Measurements from ENCODE around the gene PPP6R2.

PPP6R2 gene

GRCh38 chr22:50305923-50306566 is 37.1 kb upstream of the PPP6R2 start:
- DNase-seq, result peak; percentile 64

- DNase-seq, result peak; percentile 80
Observed at GRCh38 chr22:50306753-50307749, 36.1 kb upstream of the PPP6R2 start, which contains the start of gene PLXNB2. Gene PLXNB2 (minus strand): TSS chr22:50307646. CDS start chr22:50290584, 17,062 bp downstream.

- DNase-seq, result no peak
Observed at GRCh38 chr22:50307890-50308596, 35.1 kb upstream of the PPP6R2 start.

GRCh38 chr22:50308597-50308935 is 34.6 kb upstream of the PPP6R2 start:
- DNase-seq, result no peak

GRCh38 chr22:50308986-50309600 is 34.0 kb upstream of the PPP6R2 start:
- DNase-seq, result no peak

GRCh38 chr22:50309601-50309991 is 33.5 kb upstream of the PPP6R2 start:
- DNase-seq, result no peak

- no peak for DNase-seq
Observed at GRCh38 chr22:50310031-50310722, 33.0 kb upstream of the PPP6R2 start.

GRCh38 chr22:50310949-50311444 is 32.1 kb upstream of the PPP6R2 start:
- DNase-seq, result no peak

- DNase-seq, result no peak
Observed at GRCh38 chr22:50311606-50312351, 31.3 kb upstream of the PPP6R2 start.

GRCh38 chr22:50312371-50312770 is 30.8 kb upstream of the PPP6R2 start:
- no peak for DNase-seq

GRCh38 chr22:50313021-50313420 is 30.1 kb upstream of the PPP6R2 start:
- no peak for DNase-seq

GRCh38 chr22:50313600-50313999 is 29.5 kb upstream of the PPP6R2 start:
- DNase-seq, result no peak

- no peak for DNase-seq
Observed at GRCh38 chr22:50314081-50314454, 29.1 kb upstream of the PPP6R2 start.

GRCh38 chr22:50314455-50315288 is 28.5 kb upstream of the PPP6R2 start:
- no peak for DNase-seq

- no peak for DNase-seq
Observed at GRCh38 chr22:50315289-50316113, 27.6 kb upstream of the PPP6R2 start.

- DNase-seq, result no peak
Observed at GRCh38 chr22:50316114-50317065, 26.7 kb upstream of the PPP6R2 start.

GRCh38 chr22:50317178-50317577 is 25.9 kb upstream of the PPP6R2 start:
- no peak for DNase-seq

- DNase-seq, result no peak
Observed at GRCh38 chr22:50317674-50318073, 25.5 kb upstream of the PPP6R2 start.

GRCh38 chr22:50318356-50318697 is 24.8 kb upstream of the PPP6R2 start:
- DNase-seq, result no peak
